NOMO-1 treated with DMSO at 0.1 percent for 48 hours (cell line): Measurements from ENCODE around the gene LIPC.

Source experiments
- DNase-seq: peaks from one replicate; lab custom pipeline; 2025; ENCODE audit not compliant: unreplicated experiment; lab: John Stamatoyannopoulos, UW

LIPC gene

DNA sequence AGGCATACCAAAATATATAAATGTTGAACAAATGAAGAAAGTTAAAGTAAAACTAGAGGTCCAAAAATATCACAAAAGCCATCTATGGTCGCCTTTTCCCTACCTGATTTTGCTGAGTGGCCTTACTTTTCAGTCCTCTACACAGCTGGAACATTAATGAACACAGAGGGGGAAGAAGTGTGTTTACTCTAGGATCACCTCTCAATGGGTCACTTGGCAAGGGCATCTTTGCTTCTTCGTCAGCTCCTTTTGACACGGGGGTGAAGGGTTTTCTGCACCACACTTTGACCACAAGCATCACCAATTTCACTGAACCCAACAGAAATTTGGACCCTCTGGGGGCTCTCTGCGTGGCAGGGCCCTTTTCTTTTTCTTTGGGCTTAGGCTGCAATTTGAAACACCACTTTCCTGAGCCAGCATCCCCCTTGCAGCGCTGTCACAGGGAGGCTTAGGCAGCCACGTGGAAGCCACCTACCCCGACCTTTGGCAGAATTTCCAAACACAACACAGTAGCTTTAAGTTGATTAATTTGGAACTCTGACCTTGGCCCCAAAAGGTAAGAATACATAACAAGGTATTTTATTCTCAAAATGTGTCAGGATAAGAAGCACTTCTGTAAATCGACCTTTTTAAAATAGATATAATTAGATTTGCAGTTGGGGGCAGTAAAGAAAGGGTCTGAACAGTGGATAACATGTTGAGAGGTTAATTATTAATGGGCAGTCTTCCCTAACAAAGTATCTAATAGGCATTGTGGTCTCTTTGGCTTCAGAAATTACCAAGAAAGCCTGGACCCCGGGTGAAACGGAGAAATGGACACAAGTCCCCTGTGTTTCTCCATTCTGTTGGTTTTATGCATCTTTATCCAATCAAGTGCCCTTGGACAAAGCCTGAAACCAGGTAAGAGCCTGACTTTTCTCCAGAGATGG is at the start of gene LIPC:
Gene LIPC (plus strand): TSS at position 771 of the 929 bp plus-strand sequence. CDS start 42 bp downstream, at position 813.
- DNase-seq = no peak

DNA sequence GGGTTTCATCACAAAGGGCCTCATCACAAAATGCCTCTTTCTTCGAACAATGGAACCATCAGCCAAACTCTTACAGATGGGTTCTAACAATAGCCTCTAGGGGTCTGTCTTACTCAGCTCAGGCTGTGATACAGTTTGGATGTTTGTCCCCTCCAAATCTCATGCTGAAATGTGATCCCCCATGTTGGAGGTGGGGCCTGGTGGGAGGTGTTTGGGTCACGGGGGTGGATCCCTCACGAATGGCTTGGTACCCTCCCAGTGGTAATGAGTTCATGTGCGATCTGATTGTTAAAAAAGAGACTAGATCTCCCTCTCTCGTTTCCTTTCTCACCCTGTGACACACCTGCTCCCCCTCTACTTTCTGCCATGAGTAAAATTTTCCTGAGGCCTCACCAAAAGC is 47.9 kb upstream of the LIPC start:
- no peak for DNase-seq

DNA sequence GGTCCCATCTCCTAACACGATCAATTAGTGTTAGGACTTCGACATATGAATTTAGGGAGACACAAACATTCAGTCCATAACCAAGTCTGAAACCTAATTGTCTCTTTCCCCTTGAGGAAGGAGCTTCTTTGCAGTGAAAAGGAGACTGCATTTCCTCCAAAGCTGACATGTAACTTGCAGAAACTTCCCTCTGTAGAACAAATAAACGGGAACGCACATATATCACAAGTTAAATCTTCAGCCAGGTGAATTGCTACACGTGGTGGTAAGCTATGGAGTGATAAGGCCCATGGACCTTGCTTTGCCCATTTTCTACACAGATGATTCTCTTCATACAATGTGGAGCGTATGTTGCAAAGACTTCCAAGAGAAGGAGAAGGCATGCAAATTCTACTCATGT is 47.1 kb upstream of the LIPC start:
- DNase-seq = no peak

DNA sequence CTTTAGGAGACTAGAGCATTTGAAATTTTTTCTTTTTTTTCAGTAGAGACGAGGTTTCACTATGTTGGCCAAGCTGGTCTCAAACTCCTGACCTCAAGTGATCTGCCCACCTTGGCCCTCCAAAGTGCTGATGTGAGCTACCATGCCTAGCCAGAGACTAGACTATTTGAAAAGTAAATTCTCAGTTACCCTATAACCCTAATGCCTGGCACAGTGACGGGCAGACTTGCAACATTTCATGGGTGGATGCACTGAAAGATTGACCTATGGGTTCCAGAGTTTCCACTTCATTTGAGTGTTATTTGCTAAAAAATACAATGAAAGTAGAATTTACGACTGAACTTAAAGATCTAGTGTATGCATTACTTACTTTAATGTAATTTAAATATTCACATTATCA is 45.7 kb upstream of the LIPC start:
- no peak for DNase-seq

DNA sequence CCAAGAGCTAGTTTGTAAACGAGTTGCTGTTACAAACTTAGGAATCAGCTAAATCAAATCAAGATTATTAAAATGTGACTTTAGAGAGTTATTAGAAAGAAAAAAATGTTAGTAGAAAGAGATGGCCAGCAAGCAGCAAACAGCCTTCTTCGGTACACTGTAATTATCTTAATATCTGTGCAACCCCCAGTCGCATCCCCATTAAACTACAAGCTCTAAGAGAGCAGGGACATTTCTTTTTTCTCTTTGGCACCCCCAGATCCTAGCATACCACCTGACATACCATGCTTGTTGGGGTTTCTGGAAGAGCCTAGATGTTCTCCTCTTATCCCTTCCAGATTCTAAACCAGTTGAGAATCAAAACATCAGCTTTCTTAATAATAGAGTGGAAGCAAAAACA is 45.1 kb upstream of the LIPC start:
- DNase-seq = no peak

DNA sequence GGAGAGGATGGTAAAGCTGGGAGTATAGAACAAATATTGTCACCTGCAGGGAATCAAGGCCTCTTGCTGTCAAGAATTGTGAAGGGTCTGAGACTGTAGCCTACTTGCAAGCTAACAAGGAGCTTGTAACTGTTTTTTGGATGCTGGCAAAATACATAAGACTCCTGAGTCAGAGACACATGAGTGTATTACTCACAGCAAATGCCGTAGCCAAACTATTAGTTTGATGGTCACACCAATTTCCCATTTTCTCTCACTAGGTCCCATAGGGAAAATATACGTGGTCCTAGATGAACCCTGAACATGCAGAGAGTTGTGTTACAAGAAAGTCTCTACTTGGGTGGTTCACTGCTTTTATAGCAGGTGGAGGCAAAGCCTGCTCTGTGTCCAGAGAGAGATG is 44.7 kb upstream of the LIPC start:
- no peak for DNase-seq

DNA sequence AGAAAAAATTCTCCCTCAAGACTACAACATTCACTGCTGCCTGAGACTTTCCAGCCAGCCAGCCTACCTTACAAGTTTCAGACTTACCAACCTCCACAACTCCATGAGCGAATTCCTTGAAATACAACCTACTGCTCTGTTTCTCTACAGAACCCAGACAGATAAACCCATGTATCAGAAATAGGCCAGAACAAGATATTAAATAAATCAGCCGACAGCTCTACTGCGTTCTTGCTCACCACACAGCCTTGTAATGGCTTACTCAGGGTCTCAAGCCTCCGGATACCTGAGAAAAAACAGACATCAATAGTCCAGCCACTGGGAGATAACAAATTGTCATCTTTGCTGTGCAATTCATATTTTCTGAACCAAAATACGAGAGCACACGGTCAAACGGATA is 43.6 kb upstream of the LIPC start:
- DNase-seq = no peak

DNA sequence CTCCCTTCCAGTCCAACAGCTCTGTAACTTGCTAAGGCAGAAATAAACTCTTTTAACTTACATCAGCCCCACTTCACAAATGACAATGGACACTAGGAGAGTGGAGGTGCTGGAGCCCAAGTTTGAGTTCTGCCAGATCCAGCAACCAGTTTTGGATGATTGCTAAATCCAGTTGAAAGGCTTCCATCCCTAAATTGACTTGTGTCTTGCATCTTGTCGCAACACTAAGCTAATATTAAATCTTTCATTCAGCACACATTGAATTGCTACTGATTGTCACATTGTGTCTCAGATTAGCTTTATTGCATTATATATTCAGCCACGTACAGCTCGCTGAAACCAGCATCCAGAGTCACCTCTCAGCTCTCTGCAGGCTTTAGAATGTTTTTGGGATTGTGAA is 41.7 kb upstream of the LIPC start:
- DNase-seq = no peak

DNA sequence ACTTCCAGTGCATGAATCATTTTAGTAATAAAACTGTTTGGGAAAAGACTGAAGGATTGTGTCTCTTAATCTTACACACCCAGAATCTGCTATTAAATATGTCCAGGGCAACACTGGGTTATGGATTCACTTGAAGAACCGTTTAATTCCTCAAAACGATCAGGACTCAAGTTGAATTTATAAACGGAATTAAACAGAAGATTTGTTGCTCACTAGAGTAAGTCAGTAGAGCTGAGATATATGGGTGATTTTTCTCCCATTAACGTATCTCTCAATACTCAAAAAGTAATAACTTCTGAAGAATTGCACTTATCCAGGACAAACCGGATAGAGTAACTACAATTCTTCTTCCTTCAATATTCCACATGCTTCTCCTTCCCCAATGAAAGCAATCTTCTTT is 41.1 kb upstream of the LIPC start:
- DNase-seq = no peak

DNA sequence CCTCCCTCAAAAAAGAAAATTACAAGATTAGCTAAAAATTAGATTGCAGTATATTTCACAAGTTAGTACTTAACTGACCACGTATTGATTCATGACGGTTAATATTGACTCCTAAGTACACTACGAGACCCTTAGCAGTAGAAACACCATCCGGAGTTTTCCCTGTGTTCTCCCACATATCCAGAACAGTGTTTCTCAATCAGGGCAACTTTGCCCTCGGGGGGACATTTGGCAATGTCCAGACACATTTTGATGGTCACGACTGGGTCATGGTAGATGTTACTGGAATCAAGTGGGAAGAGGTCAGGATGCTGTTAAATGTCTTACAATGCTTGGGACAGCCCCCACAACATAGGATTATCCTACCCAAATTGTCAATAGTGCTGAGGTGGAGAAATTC is 40.7 kb upstream of the LIPC start:
- no peak for DNase-seq

DNA sequence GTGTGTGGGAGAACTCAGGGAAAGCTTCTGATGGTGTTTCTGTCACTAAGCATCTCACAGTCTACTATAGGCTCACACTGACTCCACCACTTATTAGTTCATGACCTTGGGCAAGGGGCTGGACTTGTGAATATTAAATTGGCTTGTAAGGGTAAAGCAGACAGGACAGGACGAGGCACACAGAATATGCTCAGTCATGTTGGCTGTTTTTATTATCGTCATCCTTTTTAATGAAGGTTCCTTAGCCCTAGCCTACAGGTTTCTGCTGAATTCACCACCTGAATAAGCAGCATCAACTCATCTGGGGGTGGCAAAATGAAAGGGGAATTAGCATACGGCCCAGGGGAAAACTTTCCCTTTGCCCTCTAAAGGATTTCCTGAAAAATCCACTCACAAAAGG is 39.6 kb upstream of the LIPC start:
- DNase-seq = no peak

DNA sequence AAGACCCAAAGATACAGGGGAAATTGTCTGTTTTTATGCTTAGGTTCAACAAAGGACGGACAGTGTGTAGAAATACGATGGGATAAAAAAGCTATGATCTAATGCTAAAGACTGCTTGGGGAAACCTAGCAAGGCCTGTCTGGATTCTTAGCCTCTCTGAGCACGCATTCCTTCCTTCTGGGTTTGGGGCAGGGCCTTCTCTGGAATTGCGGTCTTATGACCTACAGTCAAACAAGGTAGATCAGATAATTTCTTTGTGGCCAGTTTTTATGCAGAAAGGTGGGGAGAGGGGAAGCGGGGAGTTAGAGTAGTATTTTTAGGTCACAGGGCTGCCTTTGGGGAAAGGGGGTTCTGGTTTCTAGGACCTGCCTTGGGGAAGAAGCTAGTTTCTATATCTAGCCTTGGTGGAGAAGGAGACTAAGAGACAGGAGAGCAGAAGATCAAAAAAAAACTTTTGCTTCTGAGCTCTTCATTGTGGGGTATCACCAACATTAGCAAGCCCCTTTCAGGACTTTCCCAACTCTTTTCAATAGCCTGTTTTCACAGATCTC is 39.1 kb upstream of the LIPC start:
- no peak for DNase-seq

DNA sequence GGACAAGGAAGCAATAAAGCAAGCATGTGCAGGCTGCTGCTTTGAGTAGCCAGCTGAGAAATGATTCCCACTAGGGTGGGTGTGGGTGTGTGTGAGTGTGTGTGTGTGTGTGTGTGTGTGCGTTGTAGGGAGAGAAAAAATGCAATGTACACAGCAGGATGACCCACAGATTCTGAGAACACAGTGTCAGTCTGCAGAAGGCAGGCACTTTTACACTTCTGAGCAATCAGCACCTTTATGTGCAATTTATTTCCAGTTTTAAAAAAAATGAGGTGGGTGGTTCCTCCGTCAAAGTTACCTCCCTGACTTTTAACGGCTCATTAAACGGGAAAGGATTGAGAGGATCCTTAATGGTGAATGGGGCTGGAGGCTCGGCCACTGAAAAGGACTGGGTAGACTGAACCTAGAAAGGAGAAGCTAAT is 38.5 kb upstream of the LIPC start:
- no peak for DNase-seq

DNA sequence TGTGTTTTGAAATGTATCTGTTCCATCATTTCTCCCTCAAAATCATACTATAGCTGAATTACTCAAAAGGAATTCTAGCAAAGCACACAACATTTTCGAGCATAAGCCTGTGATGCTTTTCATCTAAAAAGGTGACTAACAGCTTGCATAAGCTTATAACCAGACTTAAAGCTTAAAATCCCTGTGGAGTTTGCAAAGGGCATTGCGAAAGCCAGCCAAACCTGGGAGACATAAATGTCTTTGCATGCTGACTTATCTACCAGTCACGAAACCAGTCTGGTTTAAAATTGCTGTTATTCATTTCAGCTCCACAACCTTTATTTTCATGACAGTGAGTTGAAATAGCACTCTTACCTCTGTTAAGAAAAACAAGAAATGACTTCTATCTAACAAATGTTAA is 35.6 kb upstream of the LIPC start:
- DNase-seq = no peak

DNA sequence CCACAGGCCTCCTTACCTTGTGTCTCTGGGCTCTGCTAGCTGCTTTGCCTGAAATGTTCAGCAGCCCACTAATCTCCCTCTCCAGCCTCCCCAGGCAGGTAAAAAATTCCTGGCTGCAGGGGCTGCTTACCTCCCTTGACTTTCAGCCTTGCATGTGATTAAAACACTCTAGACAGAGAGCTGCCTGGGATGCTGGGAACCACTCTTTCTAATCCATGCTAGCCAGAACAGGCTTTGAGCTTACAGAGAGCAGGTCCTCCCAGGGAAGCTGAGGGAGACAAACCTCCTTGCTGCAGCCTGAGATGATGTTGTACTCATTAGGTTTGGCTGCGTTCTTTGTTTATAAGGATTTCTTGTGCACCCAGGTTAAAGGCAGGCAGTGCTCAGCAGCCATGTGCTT is 33.7 kb upstream of the LIPC start:
- no peak for DNase-seq

DNA sequence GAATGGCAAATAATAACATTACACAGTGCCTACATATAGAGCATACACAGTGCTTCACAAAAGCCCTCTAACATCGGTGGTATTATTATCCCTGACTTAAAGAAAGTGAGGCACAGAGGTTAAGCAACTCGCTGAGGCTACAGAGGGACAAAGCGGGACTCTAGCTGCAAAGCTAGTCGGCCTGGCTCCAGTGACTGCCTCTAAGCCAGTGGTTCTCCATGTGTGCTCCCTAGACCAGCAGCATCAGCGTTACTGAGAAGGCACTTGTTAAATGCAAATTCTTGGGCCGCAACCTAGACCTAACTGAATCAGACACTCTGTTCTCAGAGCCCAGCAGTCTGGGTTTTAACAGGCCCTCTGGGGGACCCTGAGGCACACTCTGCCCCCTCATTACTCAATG is 33.1 kb upstream of the LIPC start:
- no peak for DNase-seq

DNA sequence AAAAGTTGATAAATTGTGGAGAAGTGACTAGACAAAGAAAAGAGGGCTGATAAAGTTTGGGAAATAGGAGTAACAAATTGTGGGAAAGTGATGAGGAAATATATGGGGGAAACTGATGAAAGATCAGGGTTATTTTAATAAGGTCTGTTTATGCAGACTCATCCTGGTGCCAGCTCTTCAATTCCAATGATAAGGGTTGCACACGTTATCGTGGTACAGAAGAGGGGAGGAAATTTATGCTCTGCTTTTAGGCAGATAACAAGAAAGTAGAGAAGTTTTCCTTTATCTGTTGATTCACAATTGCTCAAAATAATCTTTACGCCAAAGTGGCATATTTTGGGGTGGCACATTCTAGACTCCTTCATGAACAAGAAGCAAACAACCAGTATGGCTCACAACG is 32.1 kb upstream of the LIPC start:
- no peak for DNase-seq

DNA sequence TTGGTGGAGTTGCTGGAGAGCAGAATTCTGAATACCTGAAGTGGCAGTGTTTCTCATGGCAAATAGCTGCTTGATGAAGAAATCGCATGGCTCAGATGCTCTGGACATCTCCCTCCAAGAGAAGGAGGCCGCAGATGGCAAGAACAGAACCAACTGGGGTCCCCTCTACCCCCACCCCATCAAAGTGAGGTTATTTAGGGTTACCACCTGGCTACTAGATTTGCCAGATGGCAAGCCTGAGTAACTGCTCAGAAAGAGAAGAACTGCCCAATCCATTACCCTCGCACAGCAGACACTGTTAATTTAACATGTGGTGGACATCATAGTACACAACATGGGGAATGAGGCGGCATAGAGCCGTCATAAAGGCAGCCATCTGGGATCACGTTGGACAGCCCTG is 30.5 kb upstream of the LIPC start:
- DNase-seq = no peak

DNA sequence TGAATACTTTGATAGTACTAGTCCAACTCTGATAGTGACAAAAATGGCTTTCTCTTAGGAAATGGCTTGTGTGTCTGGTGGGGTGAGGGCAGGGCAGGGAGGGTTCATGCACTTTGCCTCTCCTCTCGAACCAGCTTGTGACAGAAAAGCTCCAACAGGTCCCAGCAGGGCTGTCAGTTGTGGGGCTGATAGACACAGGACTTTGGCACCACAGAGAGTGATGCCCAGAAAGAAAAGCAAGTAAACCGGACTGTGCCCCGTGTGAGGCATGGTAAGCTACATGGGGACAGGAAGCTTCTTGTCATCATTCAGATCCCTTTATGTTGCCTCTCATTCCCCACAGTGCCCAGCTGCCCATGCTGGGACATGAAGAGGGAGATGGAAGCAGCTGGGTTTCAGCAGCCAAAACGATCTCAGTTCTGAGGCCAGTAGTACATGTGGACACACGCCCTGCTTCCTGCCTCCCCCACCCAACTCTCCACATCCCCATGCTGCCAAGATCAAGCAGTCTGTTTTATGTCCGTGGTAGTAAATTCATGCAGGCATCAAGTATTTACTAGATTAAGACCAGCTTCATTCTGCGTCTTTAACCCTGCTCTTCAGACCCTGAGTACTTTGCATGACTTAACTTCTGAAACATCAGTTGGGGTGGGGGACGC is 29.7 kb upstream of the LIPC start:
- no peak for DNase-seq

DNA sequence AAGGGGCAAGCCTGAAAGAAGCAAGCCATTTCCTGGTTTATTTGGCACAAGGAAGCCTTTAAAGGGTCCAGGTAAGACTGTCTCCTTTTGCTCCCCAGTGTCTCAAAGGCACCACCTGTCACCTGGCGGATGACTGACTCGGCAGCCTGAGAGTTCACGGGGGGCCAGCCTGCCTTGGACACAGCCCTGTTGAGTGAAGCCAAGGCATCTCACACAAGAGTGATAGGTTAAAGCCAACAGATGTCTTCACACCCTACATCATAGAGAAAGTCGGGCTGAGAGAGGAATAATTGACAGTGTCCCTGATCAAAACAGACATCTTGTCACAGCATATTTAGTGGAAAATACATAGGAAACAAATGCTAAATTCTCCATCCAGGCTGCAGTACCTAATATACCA is 28.2 kb upstream of the LIPC start:
- DNase-seq = no peak

DNA sequence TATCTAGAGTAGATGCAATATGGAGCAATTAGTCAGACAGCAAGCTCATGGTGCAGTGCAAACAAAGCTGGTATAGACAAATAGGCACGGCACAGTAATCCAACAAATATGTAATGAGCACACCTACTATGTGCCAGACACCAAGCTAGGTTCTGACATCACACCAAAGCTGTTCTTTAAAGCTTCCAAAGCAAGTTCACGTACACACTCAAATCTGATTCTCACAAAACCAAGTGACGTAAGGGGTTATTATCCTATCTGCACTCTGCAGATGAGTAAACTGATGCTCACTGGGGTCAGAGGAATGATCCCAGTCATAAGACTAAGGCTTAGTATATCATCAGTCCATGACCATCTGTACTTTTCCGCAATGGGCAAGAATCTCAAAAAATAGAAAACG is 27.8 kb upstream of the LIPC start:
- no peak for DNase-seq

DNA sequence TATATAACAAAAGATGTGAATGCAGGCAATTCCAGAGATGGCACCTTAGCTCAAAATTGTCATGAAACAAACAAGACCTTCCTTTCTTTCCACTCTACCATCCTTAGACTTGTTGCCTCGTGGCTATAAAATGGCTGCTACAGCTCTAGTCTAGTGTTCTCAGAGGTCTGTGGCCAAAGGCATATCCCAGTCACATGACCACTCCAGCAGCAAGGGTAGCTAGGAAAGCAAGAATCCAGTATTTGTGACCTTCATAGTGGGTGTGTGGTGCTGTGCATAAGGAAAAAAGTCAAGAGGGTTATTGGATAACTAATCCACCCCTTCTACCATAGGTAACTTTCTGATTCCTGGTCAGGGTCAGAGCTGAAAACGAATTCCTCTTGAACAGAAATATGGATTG is 27.1 kb upstream of the LIPC start:
- no peak for DNase-seq
